ENCODE measurements around the gene SMYD3. TPM values are rescaled to one million over a fixed set of nuclear protein-coding genes. Genes with fewer than 3 reads are reported as not detected.

Gene SMYD3
- total RNA-seq, 1 experiment from 2014 or later = 29.6 TPM

DNA sequence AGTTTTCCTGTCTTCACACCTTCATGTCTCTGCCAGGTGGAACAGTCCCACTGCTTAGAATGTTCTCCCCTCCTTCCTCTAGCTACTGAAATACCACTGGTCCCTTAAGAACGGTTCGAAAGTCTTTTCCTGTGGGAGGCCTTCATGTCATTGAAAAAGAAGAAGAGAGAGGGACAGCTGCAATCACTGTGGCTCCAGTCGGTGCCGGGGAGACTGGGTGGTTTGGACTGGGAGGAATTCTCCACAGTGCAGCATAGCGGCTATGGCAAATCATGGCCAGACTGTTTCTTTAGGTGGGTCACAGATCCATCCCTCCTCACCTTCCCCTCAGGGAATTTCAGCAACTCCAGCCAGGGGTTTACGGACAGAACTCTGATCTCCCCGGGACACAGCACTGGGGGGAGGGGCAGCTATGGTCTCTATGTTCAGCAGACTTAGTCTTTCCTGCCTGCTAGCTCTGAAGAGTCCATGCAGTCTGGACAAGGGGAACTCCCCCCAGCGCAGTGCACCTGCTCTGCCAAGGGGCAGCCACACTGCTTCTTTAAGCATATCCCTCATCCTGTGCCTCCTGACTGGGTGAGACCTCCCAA is 567.2 kb downstream of the SMYD3 start:
- H3K4me1 ChIP-seq (replicated peaks; ENCODE audit: insufficient read depth) = no peaks in the 10 kb centered on the region
- ChIA-PET CTCF (no interaction called here), POLR2A (ENCODE audit: unreplicated experiment) (no interaction called here)
- no peaks in the 10 kb centered on the region for H3K79me2 ChIP-seq (ENCODE audit: low read depth)
- no peak overlapping the region for H2AFZ ChIP-seq
- BruUV-seq (replicated peaks) = no TSS peak
- H3K4me3 ChIP-seq = no peak overlapping the region
- intact Hi-C loops (cut with micrococcal nuclease; ENCODE audit: unreplicated experiment) = no loop called here
- no peaks in the 10 kb centered on the region for H3K36me3 ChIP-seq (ENCODE audit: low read depth)
- no peak for TF ChIP-seq EZH2 (IDR thresholded peaks at IDR 0.05; ENCODE audit: low read depth)
- TF ChIP-seq CTCF (conservative IDR thresholded peaks at IDR 0.05) = no peak
- no peaks in the 10 kb centered on the region for H3K9me2 ChIP-seq (ENCODE audit: insufficient read depth)
- no peaks in the 10 kb centered on the region for H3K27me3 ChIP-seq (ENCODE audit: insufficient read depth, low read depth)
- no peaks in the 10 kb centered on the region for H3K9me3 ChIP-seq (ENCODE audit: insufficient read depth, low read depth)
- no peaks in the 10 kb centered on the region for H3F3A ChIP-seq (ENCODE audit: insufficient read depth, low read depth)
- no peak for DNase-seq
- H3K4me2 ChIP-seq = no peak overlapping the region
- no peak overlapping the region for H3K27ac ChIP-seq
- H4K20me1 ChIP-seq (ENCODE audit: insufficient read depth) = no peaks in the 10 kb centered on the region

- no peaks in the 10 kb centered on the region for H3K36me3 ChIP-seq (ENCODE audit: low read depth)
- H3K27me3 ChIP-seq (ENCODE audit: insufficient read depth, low read depth) = no peaks in the 10 kb centered on the region
- H4K20me1 ChIP-seq (ENCODE audit: insufficient read depth) = no peaks in the 10 kb centered on the region
- H2AFZ ChIP-seq = no peak overlapping the region
- POLR2A ChIA-PET (ENCODE audit: unreplicated experiment) = no interaction called here
- H3K9me2 ChIP-seq (ENCODE audit: insufficient read depth) = no peaks in the 10 kb centered on the region
- H3K9me3 ChIP-seq (ENCODE audit: insufficient read depth, low read depth) = no peaks in the 10 kb centered on the region
- no peaks in the 10 kb centered on the region for H3K79me2 ChIP-seq (ENCODE audit: low read depth)
- intact Hi-C loops (cut with micrococcal nuclease; ENCODE audit: unreplicated experiment) = no loop called here
- no peaks in the 10 kb centered on the region for H3K4me1 ChIP-seq (replicated peaks; ENCODE audit: insufficient read depth)
- DNase-seq = no peak
- no peaks in the 10 kb centered on the region for H3F3A ChIP-seq (ENCODE audit: insufficient read depth, low read depth)
- CTCF ChIA-PET = no interaction called here
- no peak overlapping the region for H3K4me3 ChIP-seq
- H3K4me2 ChIP-seq = no peak overlapping the region
- no TSS peak for BruUV-seq (replicated peaks)
- TF ChIP-seq CTCF (conservative IDR thresholded peaks at IDR 0.05) = no peak
- TF ChIP-seq EZH2 (IDR thresholded peaks at IDR 0.05; ENCODE audit: low read depth) = no peak
- no peak overlapping the region for H3K27ac ChIP-seq
Observed at GRCh38 chr1:245938046-245938435, 569.0 kb downstream of the SMYD3 start.

DNA sequence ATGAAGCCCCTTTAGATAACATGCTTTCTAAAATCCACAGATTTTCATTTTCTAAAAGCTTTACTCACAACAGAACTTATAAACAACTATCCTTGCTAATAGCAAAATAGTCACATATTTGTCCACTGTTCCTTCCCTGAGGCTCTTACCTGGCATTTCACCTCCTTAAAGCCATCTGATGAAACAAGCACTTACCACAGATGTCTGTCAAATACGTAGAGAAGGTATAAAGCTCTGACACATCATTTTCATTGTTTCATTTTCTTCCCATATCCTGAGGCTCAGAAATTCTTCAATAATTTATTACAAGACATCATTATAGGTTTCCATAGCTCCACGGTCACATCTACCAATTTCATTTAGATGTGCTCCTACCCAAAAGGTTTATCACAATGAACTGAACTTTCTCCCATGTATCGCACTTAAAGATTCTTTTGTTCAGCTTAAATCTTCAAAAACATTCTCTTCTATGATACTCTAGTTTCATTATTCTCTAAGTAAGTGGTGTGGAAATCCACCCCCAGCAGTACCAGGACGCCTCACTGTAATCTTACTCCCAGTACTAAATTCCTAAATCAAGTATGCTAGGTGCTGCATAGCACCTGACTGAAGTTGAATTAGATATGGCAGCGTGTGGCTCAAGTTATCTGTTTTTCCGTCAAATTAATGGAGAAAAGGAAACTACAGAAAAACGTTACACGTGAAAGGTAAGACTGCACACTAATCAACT is 569.6 kb downstream of the SMYD3 start:
- Histone ChIP-seq H3K4me2 (no peak overlapping the region), H3K27me3 (ENCODE audit: insufficient read depth, low read depth) (no peaks in the 10 kb centered on the region), H2AFZ (no peak overlapping the region), H4K20me1 (ENCODE audit: insufficient read depth) (no peaks in the 10 kb centered on the region), H3K4me1 (replicated peaks; ENCODE audit: insufficient read depth) (no peaks in the 10 kb centered on the region), H3K9me2 (ENCODE audit: insufficient read depth) (no peaks in the 10 kb centered on the region), H3F3A (ENCODE audit: insufficient read depth, low read depth) (no peaks in the 10 kb centered on the region), H3K79me2 (ENCODE audit: low read depth) (no peaks in the 10 kb centered on the region), H3K27ac (no peak overlapping the region), H3K36me3 (ENCODE audit: low read depth) (no peaks in the 10 kb centered on the region), H3K4me3 (no peak overlapping the region), H3K9me3 (ENCODE audit: insufficient read depth, low read depth) (no peaks in the 10 kb centered on the region)
- TF ChIP-seq CTCF (conservative IDR thresholded peaks at IDR 0.05) (no peak), EZH2 (IDR thresholded peaks at IDR 0.05; ENCODE audit: low read depth) (no peak)
- no peak for DNase-seq
- no TSS peak for BruUV-seq (replicated peaks)
- intact Hi-C loops (cut with micrococcal nuclease; ENCODE audit: unreplicated experiment) = no loop called here
- ChIA-PET POLR2A (ENCODE audit: unreplicated experiment) (no interaction called here), CTCF (no interaction called here)
